Stimulated activated naive B cell treated with anti-CD40 and anti-IgM and Interleukin-4, amounts not matched to agents 10 μg/mL and 1 μg/mL and 100 μg/mL, for 72 hours (primary cell): ENCODE measurements around the gene BHLHA15.
A peak's percentile ranks its signal among the peaks of the same experiment; 100 is the strongest.

Experiments
- ATAC-seq, 2 donors: fragments of 150-1000 bp; cut with Tn5 transposase; replicated peaks; 2 replicates each; pipeline ENCODE4 v1.10.0; 2021; ENCODE audit warnings: moderate library complexity in 1 of 2
- DNase-seq: peaks from one replicate; pipeline ENCODE4 v3.0.0; 2021
- H3K27ac Mint-ChIP-seq: one replicate; pipeline ENCODE4 v1.8.0; 2022; ENCODE audit warnings: mild to moderate bottlenecking, mixed read lengths
- H3K27me3 Mint-ChIP-seq, 2 donors: one replicate each; pipeline ENCODE4 v1.8.0; 2022; ENCODE audit warnings: mixed read lengths in 2 of 2
- H3K36me3 Mint-ChIP-seq, 2 donors: one replicate each; pipeline ENCODE4 v1.8.0; 2022; ENCODE audit warnings: mixed read lengths in 2 of 2, mild to moderate bottlenecking in 1 of 2
- H3K4me1 Mint-ChIP-seq, 2 donors: one replicate each; pipeline ENCODE4 v1.8.0; 2022; ENCODE audit warnings: mixed read lengths in 2 of 2, mild to moderate bottlenecking in 1 of 2
- H3K4me3 Mint-ChIP-seq, 2 donors: one replicate each; pipeline ENCODE4 v1.8.0; 2022; ENCODE audit warnings: mild to moderate bottlenecking in 2 of 2, mixed read lengths in 2 of 2, moderate library complexity in 1 of 2
- H3K9me3 Mint-ChIP-seq, 2 donors: one replicate each; pipeline ENCODE4 v1.8.0; 2022; ENCODE audit warnings: mixed read lengths in 2 of 2, mild to moderate bottlenecking in 1 of 2

The BHLHA15 gene

DNA sequence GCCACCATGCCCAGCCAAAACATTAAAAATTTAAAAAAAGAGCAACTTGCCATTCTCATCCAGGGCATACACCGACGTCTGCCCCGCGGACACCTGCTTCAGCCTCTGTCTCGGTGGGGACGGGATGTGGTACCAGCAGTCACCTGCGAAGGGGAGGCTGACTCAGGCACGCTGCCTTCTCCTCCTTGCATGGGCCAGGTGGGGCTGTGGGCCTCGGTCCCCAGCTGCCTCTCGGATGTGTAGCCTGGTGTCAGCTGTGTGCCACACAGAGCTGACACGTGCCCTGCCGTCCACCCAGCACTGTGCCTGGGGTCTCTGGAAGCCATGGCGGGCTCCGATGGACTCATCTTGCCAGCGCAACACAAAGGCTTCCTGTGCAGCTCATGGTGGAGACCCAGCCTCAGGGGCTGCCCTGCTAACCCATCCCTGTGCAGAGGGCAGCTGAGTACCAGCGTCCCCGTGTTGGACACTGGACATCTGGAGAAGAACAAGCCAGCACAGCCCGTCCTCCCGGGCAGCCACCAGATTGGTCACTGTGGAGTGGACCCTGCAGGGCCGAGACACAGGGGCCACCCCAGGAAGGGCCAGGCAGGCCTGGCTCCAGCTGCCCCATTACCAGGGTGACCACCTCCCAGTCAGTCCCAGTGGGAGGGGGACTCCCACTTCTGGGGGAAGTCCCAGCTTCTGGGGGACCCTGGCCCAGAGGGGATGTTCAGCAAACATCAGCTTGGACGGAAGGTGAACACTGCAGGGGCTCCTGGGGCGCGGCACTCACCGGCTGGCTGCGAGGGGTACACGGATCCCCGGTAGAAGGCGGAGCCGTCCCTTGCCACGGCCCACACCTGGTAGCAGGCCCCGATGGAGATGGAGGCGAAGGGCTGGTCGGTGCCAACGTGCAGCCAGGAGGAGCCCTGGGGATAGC lies 10.6 kb downstream of the BHLHA15 start:
- no peak overlapping the region for H3K27ac Mint-ChIP-seq
- ATAC-seq (no peak), DNase-seq (no peak)
- H3K4me1 Mint-ChIP-seq = peaks cover 20 to 23% of the 10 kb centered on the region in 2 donors
- H3K9me3 Mint-ChIP-seq = no peaks in the 10 kb centered on the region
- peaks cover 5 to 9% of the 10 kb centered on the region in 2 donors for H3K27me3 Mint-ChIP-seq
- H3K4me3 Mint-ChIP-seq = no peak overlapping the region
- peaks cover 39 to 52% of the 10 kb centered on the region in 2 donors for H3K36me3 Mint-ChIP-seq

DNA sequence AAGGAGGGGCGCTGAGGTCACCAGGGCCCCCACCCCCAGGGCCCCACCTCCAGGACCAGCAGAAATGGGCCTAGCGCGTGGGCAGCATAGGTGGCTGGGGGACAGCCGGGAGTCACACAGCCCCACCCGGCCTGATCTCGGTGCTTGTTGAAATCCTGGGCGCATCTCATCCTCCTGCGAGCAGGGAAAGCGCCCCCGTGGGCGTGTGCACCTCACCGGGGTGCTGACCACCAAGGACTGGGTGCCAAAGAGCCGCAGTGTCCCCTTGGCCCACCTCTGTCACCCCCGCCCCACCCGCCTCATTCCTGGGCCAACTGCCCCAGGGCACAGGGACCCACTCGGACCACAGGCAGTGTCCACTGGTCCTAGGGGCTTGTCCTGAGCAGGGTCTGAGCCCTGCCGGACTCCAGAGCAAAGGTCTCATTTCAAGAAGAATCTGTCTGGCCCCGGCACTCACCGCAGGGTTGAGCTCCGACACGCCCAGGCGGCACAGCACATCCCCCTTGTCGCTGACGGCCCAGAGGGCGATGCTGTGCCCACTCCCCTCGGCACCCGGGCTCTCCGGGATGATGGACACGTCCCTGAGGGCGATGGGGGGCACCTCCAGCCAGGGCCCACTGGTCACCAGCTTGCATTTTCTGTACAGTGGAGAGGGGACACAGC lies 11.4 kb downstream of the BHLHA15 start:
- Mint-ChIP-seq H3K9me3 (no peaks in the 10 kb centered on the region), H3K4me1 (peaks cover 18 to 23% of the 10 kb centered on the region in 2 donors), H3K36me3 (peaks cover 39 to 49% of the 10 kb centered on the region in 2 donors), H3K27me3 (peaks cover 5 to 9% of the 10 kb centered on the region in 2 donors), H3K4me3 (no peak overlapping the region), H3K27ac (no peak overlapping the region)
- DNase-seq = no peak
- ATAC-seq = no peak

DNA sequence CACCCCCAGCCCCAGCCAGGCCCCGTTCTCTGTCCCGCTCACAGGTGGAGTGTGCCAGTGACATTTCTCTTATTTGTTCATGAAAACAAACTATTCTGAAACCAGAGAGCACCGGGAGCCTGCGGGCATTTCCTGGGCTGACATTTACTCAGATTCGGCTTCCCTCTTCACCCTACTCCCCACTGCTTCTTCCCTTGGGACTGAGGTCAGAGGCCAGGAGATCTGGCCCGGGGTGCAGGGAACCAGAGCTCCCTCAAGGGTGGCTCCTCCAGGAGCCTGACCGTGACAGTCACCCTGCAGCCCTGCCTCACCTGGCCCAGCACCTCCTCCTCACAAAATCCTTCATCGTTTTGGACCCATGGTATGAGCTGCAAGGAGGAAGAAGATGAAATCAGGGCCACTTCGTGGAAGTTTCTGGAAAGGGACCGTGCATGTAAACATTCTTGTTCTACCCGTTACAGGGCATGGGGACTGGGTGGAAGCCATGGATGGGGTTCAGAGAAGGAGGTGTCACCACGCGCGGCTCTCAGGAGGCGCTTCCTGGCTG lies 12.2 kb downstream of the BHLHA15 start:
- Mint-ChIP-seq H3K4me1 (peaks cover 12 to 16% of the 10 kb centered on the region in 2 donors), H3K36me3 (peaks cover 40 to 51% of the 10 kb centered on the region in 2 donors), H3K27me3 (peaks cover 3 to 5% of the 10 kb centered on the region in 2 donors), H3K9me3 (no peaks in the 10 kb centered on the region), H3K27ac (no peak overlapping the region), H3K4me3 (no peak overlapping the region)
- no peak for ATAC-seq
- no peak for DNase-seq

DNA sequence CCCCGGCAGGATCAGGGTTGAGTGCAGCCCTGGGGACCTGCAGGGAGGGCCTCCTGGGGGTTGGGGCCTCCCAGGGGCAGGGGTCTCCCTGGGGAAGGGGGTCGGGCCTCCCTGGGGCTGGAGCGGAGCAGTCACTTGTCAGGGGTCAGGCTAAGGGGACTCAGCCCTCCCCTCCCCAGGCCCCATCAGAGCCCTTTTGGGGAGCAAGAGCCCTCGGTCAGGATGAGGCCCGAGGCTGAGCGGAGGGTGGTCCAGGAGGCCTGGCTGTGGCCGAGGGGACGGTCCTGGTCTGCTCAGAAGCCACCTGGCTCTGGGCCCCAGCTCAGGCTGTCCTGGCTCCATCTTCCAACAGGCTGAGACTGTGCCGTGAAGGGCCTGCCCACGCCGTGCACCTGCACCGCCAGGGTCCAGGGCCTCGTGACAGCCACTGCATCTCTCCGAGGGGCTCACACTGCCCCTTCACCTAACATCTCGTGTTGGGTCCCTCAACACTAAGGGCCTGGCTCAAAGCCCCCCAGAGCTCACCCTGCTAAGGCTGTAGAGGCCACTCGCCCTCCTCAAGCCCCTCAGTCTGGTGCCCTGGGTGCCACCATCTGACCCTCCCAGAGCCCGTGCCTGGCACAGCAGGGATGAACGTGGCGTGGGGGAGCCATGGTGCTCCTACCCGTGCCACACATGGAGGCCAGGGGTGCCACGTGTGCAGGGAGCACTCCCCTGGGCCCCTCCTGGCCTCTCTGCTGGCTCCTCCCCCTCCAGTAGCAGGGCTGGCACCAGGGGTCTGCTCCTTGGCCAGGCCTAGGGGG lies 12.9 kb downstream of the BHLHA15 start:
- Mint-ChIP-seq H3K4me3 (no peak overlapping the region), H3K36me3 (peaks cover 40 to 48% of the 10 kb centered on the region in 2 donors), H3K27me3 (peaks cover 0 to 5% of the 10 kb centered on the region in 2 donors), H3K27ac (no peak overlapping the region), H3K4me1 (peaks cover 8 to 9% of the 10 kb centered on the region in 2 donors), H3K9me3 (no peaks in the 10 kb centered on the region)
- DNase-seq = no peak
- ATAC-seq = no peak

DNA sequence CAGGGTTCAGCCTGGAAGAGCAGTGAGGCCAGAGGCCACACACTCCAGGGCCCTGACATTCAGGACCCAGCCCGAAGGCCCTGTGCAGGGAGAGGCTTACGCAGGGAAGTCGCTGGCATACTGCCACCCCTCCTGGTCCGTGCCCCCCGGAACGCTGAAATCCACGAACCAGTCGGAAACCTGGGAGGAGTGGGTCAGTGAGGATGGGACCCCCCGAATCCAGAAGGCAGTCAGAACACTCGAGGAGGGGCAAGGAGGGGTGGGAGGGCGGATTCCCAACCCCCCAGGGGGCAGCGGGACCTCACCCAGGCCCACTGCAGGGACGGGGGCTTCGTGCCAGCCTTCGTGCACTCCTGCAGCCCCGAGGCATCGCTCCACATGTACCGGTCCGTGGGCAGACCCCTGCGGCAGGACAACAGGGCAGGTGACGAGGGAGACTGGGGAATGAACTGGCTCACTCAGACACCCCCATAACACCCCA lies 13.5 kb downstream of the BHLHA15 start:
- DNase-seq = no peak
- Mint-ChIP-seq H3K36me3 (peaks cover 38 to 45% of the 10 kb centered on the region in 2 donors), H3K4me1 (peaks cover 3 to 5% of the 10 kb centered on the region in 2 donors), H3K27me3 (no peaks in the 10 kb centered on the region), H3K4me3 (no peak overlapping the region), H3K27ac (no peak overlapping the region), H3K9me3 (no peaks in the 10 kb centered on the region)
- ATAC-seq = no peak

DNA sequence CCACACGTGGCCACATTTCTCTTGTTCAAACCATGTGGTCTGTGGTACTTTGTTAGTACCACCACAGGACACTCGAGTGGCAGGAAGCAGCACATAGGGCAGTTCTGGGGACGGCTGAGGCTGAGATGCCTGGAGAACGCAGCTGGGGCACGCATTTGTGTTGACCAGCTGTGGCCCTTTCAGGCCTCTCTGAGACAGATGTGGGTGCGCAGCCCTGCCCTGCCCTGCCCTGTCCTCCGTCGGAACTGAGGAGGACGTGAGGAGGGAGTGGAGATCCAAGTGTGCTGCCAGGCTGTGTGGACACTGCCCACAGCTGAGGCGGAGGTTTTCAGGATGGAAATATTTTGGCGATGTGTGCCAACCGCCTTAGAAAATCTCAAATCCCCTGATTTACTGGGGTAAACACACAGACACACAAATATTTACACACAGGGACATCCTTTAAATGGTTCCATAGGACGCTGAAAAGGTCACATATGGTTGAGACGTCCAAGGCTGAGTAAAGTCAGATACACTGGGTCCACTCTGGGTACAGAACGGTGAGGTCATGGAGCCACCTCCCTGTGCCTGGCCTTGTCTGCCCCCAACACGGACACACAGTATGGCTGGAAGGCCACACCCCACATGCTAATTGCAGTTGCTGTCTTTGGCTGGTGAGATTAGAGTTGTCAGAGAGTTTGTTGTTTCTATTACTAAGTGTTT lies 14.8 kb downstream of the BHLHA15 start:
- Mint-ChIP-seq H3K27me3 (no peaks in the 10 kb centered on the region), H3K27ac (no peak overlapping the region), H3K9me3 (no peaks in the 10 kb centered on the region), H3K4me3 (no peak overlapping the region), H3K4me1 (peaks cover 0 to 8% of the 10 kb centered on the region in 2 donors), H3K36me3 (peaks cover 44 to 55% of the 10 kb centered on the region in 2 donors)
- ATAC-seq (no peak), DNase-seq (no peak)

DNA sequence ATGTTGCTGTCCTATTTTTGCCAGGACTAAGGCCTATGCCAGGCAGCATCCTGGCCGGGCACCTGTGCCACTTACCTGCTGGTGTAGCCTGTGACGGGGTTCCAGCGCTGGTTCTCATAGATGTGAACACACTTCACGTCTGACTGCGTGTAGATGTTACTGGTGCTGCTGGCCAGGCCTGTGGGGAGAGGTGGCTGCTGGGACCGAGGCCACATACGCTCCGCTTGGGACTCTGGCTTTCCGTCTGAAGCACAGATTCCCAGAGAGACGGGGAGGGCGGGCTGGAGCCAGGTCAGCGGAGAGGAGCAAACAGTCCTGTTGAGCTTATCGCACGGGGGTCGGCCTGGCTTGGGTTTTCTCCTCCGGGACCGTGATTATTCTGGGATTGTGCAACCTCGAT lies 16.7 kb downstream of the BHLHA15 start:
- Mint-ChIP-seq H3K27ac (no peak overlapping the region), H3K9me3 (no peaks in the 10 kb centered on the region), H3K27me3 (no peaks in the 10 kb centered on the region), H3K4me3 (no peak overlapping the region), H3K36me3 (peaks cover 38 to 46% of the 10 kb centered on the region in 2 donors), H3K4me1 (peaks cover 0 to 8% of the 10 kb centered on the region in 2 donors)
- ATAC-seq = no peak
- no peak for DNase-seq

DNA sequence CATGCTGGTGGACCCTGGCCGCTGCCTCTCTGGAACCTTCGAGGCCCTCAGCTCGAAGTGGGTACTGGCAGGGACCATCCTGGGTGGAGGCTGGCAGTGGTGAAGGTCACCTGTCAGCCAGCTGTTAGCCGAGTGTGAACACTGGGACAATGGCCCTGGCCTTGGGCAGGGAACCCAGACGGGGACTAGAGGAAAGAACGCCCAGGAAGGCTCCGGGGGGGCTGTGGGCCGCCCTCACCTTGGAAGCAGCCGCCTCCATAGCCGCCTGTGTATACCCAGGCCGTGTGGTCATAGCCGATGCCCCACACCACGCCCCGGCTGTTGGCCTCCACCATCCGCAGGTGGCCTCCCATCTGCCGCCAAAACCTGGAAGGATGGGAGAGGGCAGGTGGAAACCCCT lies 17.6 kb downstream of the BHLHA15 start:
- no peak for DNase-seq
- peaks cover 0 to 6% of the 10 kb centered on the region in 2 donors for H3K4me1 Mint-ChIP-seq
- H3K4me3 Mint-ChIP-seq = no peak overlapping the region
- ATAC-seq = no peak
- peaks cover 39 to 44% of the 10 kb centered on the region in 2 donors for H3K36me3 Mint-ChIP-seq
- peak overlapping the region; percentile 75 for H3K27ac Mint-ChIP-seq
- H3K9me3 Mint-ChIP-seq = no peaks in the 10 kb centered on the region
- no peaks in the 10 kb centered on the region for H3K27me3 Mint-ChIP-seq

DNA sequence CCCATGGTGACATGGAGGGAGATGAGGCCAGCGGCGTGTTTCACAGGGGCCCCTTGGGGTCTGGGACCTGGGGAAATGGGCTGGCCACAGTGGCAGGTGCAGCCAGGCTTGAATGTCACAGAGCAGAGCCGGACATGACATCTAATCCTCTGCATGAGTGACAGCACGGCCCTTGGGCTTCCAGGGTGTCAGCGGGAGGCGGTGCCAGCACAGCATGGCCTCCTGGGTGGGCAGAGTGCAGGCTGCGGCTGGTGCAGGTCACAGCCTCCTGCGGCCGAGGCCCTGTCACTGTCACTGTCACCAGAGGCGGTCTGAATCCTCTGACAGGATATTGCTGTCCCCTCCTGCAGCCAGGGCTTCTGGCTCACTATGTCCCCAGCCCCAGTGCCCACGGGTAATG lies 18.2 kb downstream of the BHLHA15 start:
- H3K4me1 Mint-ChIP-seq = peaks cover 0 to 6% of the 10 kb centered on the region in 2 donors
- H3K27ac Mint-ChIP-seq = no peak overlapping the region
- peaks cover 37 to 51% of the 10 kb centered on the region in 2 donors for H3K36me3 Mint-ChIP-seq
- no peak overlapping the region for H3K4me3 Mint-ChIP-seq
- no peaks in the 10 kb centered on the region for H3K27me3 Mint-ChIP-seq
- H3K9me3 Mint-ChIP-seq = no peaks in the 10 kb centered on the region
- no peak for DNase-seq
- ATAC-seq = no peak

DNA sequence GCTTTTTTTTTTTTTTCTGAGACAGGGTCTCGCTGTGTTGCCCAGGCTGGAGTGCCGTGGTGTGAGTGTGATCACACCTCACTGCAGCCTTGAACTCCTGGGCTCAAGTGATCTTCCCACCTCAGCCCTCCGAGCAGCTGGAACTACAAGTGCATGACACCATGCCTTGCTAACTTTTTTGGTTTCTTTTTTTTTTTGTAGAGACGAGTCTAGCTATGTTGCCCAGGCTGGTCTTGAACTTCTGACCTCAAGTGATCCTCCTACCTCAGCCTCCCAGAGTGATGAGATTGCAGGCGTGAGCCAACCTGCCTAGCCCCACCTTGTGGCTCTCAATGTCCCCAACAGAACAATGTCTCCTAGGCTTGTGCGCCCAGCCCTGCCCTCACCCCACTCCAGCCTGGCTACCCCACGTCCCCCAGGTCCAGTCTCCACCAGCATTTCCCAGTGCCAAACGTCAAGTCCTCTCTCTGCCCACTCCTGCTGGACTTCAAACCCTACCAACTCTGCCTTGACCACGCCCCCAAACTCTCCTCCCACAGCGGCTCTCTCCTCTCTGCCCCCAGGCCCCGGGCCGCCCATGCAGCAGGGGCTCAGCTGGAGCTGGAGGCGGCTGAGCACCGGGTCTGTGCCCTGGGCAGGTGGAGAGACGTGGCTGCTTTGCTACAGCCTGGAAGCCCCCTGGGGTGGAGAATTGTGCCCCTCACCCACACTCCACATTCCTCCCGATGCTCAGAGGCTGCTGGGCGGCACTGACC lies 18.9 kb downstream of the BHLHA15 start:
- peaks cover 37 to 50% of the 10 kb centered on the region in 2 donors for H3K36me3 Mint-ChIP-seq

DNA sequence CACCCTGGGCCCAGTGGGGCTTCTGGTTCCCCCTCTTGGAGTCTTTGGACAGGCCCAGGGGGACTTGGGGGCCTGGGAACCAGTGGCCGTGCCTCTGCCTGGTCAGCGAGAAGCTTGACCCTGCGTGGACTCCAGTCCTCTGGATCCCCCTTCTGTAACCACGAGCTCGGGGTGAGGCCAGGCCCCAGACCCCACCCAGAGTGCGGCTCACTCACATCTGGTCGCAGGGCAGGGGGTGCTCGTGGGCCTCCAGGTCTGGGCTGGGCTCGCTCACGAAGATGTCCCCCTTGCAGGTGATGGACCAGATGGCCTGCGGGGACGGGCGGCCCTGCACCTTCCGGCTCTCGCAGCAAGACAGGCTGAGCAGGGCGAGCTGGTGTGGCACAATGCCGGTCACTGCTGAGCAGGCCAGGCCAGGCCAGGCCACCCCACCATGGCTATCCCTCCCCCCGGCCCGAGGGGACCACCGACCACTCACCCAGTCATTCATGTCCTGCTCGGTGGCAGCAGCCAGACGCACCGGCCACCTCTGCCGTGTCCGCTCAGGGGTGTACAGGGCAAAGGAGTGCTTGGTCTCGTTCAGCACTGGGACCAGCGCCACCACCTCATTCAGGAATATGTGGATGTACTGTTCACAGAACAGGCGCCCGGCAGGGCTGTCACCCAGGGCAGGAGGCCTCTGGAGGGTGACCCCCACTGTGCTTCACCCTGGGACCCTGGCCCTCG lies 19.7 kb downstream of the BHLHA15 start:
- Mint-ChIP-seq H3K27ac (no peak overlapping the region), H3K36me3 (peaks cover 33 to 51% of the 10 kb centered on the region in 2 donors), H3K4me3 (no peak overlapping the region), H3K4me1 (peaks cover 0 to 6% of the 10 kb centered on the region in 2 donors), H3K9me3 (no peaks in the 10 kb centered on the region), H3K27me3 (no peaks in the 10 kb centered on the region)
- DNase-seq (no peak), ATAC-seq (no peak)

More for the DNA sequence above, 18.9 kb downstream of the BHLHA15 start:
- H3K4me1 Mint-ChIP-seq = peaks cover 0 to 6% of the 10 kb centered on the region in 2 donors
- no peak overlapping the region for H3K4me3 Mint-ChIP-seq
- no peaks in the 10 kb centered on the region for H3K9me3 Mint-ChIP-seq
- DNase-seq = no peak
- H3K27me3 Mint-ChIP-seq = no peaks in the 10 kb centered on the region
- H3K27ac Mint-ChIP-seq = no peak overlapping the region
- ATAC-seq = no peak

DNA sequence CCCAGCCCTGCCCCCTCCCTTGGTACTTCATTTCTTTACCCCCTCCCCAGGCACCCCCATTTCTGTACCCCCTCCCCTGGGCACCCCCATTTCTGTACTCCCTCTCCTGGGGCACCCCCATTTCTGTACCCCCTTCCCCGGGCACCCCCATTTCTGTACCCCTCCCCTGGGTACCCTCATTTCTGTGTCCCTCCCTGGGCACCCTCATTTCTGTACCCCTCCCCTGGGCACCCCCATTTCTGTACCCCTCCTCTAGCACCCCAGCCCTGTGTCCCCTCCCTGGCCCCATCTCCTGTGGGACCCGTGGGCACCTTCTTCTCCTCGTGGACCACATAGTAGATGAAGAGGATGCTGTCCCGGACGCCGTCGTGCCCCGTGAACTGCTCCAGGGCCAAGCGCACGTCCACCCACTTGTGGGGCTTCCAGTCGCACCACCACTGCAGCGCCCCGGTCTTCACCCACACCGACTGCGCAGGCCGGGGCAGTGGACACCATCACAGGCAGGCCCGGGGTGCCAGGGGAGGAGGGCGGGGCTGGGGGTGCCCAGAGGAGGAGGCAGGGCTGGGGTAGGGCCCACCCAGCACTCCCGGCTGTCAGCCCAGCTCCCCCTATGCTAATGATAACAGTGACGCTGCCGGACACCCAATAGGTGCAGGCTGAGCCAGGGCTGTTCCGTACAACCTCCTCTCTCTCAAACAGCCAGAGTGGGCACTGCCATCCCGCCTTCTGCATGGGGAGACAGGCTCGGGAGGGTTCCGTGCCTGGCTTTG lies 20.4 kb downstream of the BHLHA15 start:
- H3K9me3 Mint-ChIP-seq = no peaks in the 10 kb centered on the region
- DNase-seq = no peak
- no peak overlapping the region for H3K4me3 Mint-ChIP-seq
- peaks cover 0 to 6% of the 10 kb centered on the region in 2 donors for H3K4me1 Mint-ChIP-seq
- peaks cover 34 to 50% of the 10 kb centered on the region in 2 donors for H3K36me3 Mint-ChIP-seq
- ATAC-seq = no peak
- no peaks in the 10 kb centered on the region for H3K27me3 Mint-ChIP-seq
- H3K27ac Mint-ChIP-seq = no peak overlapping the region
